Purkinje cell (primary cell): ENCODE measurements around the gene CEP57. TPM values are rescaled to one million over a fixed set of nuclear protein-coding genes. Genes with fewer than 3 reads are reported as not detected.

ENCODE experiments used
- polyA plus RNA-seq: library from polyadenylated mRNA; unstranded; fragments of >200 nt; fragmentation: Nextera tagmentation; gene quantifications from 2 replicates; pipeline ENCODE4 v1.2.1, GENCODE V29; 2014

CEP57 gene
- 18.1 and 23.7 TPM in 2 replicates for polyA plus RNA-seq

GRCh38 chr11:95790123-95790932 lies at the start of gene CEP57:
CEP57 (plus strand) TSS chr11:95790498; CDS start chr11:95790699, 201 bp downstream.

GRCh38 chr11:95789506-95790122 lies 684 bp upstream of the CEP57 start, which contains the start of gene FAM76B:
FAM76B (minus strand) TSS chr11:95789782; CDS start chr11:95789478, 304 bp downstream.

Other genes starting within 250 kb of the CEP57 start
- 4.4 and 5.9 TPM in 2 replicates for gene FAM76B, start 716 bp upstream of the CEP57 start, polyA plus RNA-seq
- 23.3 and 24.4 TPM in 2 replicates for gene MTMR2, start 133.6 kb downstream of the CEP57 start, polyA plus RNA-seq